ENCODE measurements around the gene TMEM108. TPM values are rescaled to one million over a fixed set of nuclear protein-coding genes. Genes with fewer than 3 reads are reported as not detected.

Gene TMEM108
- total RNA-seq, 1 donor from 2014 or later: 6.1 TPM

DNA sequence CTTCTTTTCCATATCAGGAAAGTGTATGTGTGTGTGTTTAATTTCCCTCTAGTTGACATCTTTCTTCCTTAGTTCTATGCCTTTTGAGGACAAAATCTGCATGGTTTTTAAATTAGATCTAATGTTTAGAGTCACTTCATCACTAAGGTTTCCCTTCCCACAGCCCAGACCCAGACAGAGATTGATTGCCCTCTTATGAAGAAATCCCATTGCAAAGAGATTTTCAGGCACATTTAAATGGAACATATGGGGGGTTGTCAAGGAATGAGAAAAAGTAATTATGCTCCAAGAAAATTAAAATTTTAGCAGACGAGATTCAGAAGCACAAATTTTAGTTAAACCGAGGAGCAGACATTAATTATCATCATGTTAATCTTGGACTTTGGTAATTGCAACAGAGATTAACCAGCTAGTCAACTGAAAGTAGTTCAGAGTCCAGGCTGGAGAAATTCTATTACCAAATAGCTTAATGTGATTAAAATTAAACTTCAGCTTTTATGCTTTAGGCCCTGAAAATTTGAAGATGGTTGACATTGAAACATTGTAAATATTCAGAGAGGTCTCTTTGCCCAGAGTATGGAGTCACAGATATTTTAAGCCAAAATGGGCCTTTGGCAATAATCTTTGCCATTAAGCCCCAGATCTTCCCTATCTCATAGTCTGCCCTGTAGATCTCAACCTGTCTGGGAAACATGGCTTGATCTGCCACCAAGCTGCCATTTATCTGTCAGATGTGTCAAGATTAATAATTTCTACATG lies 143.4 kb downstream of the TMEM108 start:
- Mint-ChIP-seq H3K4me1 (ENCODE audit: low read depth) (no peaks in the 10 kb centered on the region), H3K9me3 (ENCODE audit: low read depth) (no peaks in the 10 kb centered on the region), H3K27ac (no peak overlapping the region), H3K4me3 (ENCODE audit: low read depth) (no peak overlapping the region), H3K27me3 (no peaks in the 10 kb centered on the region), H3K36me3 (ENCODE audit: insufficient read depth) (no peaks in the 10 kb centered on the region)
- no peak for DNase-seq (ENCODE audit: low spot score, unreplicated experiment)
- TF ChIP-seq, protein P1, sequence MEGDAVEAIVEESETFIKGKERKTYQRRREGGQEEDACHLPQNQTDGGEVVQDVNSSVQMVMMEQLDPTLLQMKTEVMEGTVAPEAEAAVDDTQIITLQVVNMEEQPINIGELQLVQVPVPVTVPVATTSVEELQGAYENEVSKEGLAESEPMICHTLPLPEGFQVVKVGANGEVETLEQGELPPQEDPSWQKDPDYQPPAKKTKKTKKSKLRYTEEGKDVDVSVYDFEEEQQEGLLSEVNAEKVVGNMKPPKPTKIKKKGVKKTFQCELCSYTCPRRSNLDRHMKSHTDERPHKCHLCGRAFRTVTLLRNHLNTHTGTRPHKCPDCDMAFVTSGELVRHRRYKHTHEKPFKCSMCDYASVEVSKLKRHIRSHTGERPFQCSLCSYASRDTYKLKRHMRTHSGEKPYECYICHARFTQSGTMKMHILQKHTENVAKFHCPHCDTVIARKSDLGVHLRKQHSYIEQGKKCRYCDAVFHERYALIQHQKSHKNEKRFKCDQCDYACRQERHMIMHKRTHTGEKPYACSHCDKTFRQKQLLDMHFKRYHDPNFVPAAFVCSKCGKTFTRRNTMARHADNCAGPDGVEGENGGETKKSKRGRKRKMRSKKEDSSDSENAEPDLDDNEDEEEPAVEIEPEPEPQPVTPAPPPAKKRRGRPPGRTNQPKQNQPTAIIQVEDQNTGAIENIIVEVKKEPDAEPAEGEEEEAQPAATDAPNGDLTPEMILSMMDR (IDR thresholded peaks at IDR 0.05; ENCODE audit: unreplicated experiment): no peak

DNA sequence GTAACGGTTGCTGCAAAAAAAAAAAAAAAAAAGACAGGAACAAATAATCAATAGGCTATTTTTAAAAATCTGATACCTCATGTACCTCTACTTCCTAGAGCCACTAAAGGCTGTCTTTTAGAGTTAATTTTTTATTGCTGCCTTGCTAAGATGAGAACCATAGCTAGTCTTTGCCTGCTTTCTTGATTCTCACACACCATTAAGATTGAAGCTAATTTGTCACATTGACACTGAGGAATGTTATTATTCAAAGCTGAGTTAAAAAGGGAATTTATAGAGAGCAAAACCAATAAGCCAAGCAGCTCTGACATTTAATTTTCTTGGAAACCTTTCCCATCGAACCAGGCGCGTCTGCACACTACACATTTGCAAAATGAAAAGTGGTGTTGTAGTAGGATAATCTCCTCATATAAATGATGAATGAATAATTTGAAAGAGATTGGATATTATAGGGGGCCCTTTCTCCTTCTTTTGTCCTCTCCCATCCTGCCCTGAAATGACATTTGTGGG lies 149.7 kb downstream of the TMEM108 start:
- TF ChIP-seq, protein P1 (IDR thresholded peaks at IDR 0.05; ENCODE audit: unreplicated experiment): no peak

DNA sequence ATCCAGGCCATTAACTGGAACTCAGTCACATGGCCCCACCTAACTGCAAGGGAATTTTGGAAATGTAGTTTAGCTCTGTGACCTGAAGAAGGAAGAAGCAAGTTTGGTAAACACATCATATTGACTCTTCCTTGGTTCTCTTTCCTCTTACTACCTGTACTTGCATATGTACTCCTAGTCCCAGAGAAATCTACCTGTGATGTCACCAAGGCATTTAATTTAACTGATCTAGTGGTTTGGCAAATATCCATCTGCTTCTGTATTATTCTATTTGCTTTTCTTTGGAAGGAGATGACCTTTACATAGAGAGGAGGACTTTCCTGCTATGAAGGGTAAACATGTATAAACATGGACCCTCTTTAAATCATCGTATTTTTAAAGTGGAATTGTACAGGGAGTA lies 150.8 kb downstream of the TMEM108 start:
- Mint-ChIP-seq H3K4me1 (ENCODE audit: low read depth) (peaks cover 15% of the 10 kb centered on the region), H3K27ac (no peak overlapping the region), H3K36me3 (ENCODE audit: insufficient read depth) (no peaks in the 10 kb centered on the region), H3K9me3 (ENCODE audit: low read depth) (no peaks in the 10 kb centered on the region), H3K27me3 (no peaks in the 10 kb centered on the region), H3K4me3 (ENCODE audit: low read depth) (no peak overlapping the region)
- DNase-seq (ENCODE audit: low spot score, unreplicated experiment): no peak
- TF ChIP-seq, protein P1 (IDR thresholded peaks at IDR 0.05; ENCODE audit: unreplicated experiment): no peak

More for the DNA sequence above, 149.7 kb downstream of the TMEM108 start:
- Mint-ChIP-seq H3K4me3 (ENCODE audit: low read depth) (no peak overlapping the region), H3K36me3 (ENCODE audit: insufficient read depth) (no peaks in the 10 kb centered on the region), H3K27ac (no peak overlapping the region), H3K4me1 (ENCODE audit: low read depth) (peaks cover 11% of the 10 kb centered on the region), H3K9me3 (ENCODE audit: low read depth) (no peaks in the 10 kb centered on the region), H3K27me3 (no peaks in the 10 kb centered on the region)
- DNase-seq (ENCODE audit: low spot score, unreplicated experiment): no peak

DNA sequence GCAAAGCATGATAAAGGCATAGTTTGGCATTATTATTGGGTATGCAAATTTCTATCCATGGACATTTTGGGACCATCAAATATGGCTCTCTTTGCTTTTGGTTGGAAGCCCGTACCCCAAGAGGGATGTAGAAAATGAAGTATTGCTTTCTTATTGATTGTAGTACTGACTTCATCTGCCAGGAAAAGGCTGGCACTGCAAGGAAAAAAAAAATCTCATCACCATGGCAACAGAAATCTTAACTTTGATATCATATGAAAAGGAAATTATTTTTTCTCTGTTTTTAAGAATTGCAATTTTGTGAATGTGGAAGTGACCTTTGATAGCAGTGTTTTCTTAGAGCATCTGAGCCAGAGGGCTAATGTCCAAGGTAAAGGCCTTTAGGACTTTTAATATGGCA lies 151.7 kb downstream of the TMEM108 start:
- Mint-ChIP-seq H3K36me3 (ENCODE audit: insufficient read depth) (no peaks in the 10 kb centered on the region), H3K27ac (no peak overlapping the region), H3K27me3 (no peaks in the 10 kb centered on the region), H3K9me3 (ENCODE audit: low read depth) (no peaks in the 10 kb centered on the region), H3K4me3 (ENCODE audit: low read depth) (no peak overlapping the region), H3K4me1 (ENCODE audit: low read depth) (peaks cover 15% of the 10 kb centered on the region)
- TF ChIP-seq, protein P1 (IDR thresholded peaks at IDR 0.05; ENCODE audit: unreplicated experiment): no peak
- no peak for DNase-seq (ENCODE audit: low spot score, unreplicated experiment)

DNA sequence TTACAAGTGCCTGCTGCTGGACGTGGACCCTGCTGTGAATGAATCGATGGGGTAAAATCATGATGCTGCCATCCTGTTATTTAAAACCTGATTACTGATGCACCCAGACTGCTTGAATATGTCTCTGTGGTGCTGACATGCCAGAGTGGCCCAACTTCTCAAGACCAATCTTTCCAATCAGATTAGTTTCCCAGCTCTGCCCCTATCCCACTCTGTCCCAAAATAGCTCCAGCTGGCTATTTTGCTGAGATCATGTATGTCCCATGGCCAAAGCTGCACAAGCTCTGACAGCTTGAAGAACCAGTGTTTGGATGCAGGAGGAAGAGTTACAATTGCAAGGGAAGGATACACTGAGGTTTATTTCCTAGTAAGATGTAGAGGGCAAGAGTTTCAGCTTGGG lies 153.6 kb downstream of the TMEM108 start:
- no peak overlapping the region for H3K27ac Mint-ChIP-seq
- no peak for DNase-seq (ENCODE audit: low spot score, unreplicated experiment)

More for the DNA sequence above, 153.6 kb downstream of the TMEM108 start:
- Mint-ChIP-seq H3K4me3 (ENCODE audit: low read depth) (no peak overlapping the region), H3K4me1 (ENCODE audit: low read depth) (peaks cover 15% of the 10 kb centered on the region), H3K36me3 (ENCODE audit: insufficient read depth) (no peaks in the 10 kb centered on the region), H3K27me3 (no peaks in the 10 kb centered on the region), H3K9me3 (ENCODE audit: low read depth) (no peaks in the 10 kb centered on the region)
- TF ChIP-seq, protein P1 (IDR thresholded peaks at IDR 0.05; ENCODE audit: unreplicated experiment): no peak
